Measurements from ENCODE around the gene BCKDK. TPM values are rescaled to one million over a fixed set of nuclear protein-coding genes. Genes with fewer than 3 reads are reported as not detected.

The BCKDK gene
- total and polyA plus RNA-seq, 2 donors (not counting 3 experiments of a cell fraction or from before 2014, with no cell fraction given) = 57.8 to 78.3 TPM

GRCh38 chr16:31131841-31132271 is 23.7 kb downstream of the BCKDK start:
- no peak overlapping the region for H3K4me2 ChIP-seq (ENCODE audit: insufficient read depth, low read length)
- BruUV-seq (replicated peaks) = no TSS peak

More at GRCh38 chr16:31131841-31132271, 23.7 kb downstream of the BCKDK start:
- H3K4me3 ChIP-seq (replicated peaks in 1 of 3; ENCODE audit: insufficient read depth in 1 of 3, low read depth in 1 of 3, low read length in 3 of 3) = no peak overlapping the region
- DNase-seq (ENCODE audit: low read depth, low spot score) = no peak
- ChIA-PET CTCF (interaction anchor here (2.4 kb wide), 1 partner anchor 10 kb away, joined by 8 read pairs; no protein-coding TSS in a partner anchor), POLR2A (no interaction called here)
- peaks cover 0 to 10% of the 10 kb centered on the region in 2 experiments for H3K36me3 ChIP-seq (ENCODE audit: control insufficient read depth in 2 of 2, extremely low read depth in 1 of 2, insufficient read depth in 2 of 2, low read length in 2 of 2)
- no peaks in the 10 kb centered on the region for H3K4me1 ChIP-seq (ENCODE audit: control insufficient read depth, extremely low read depth, insufficient read depth, low read length)
- dilution Hi-C loops (cut with MboI; ENCODE audit: extremely low pct_ligation_motif_present, low sequenced_read_pairs) (no loop called here), intact Hi-C loops (cut with micrococcal nuclease) (no loop called here)
- no peak overlapping the region for H3K9ac ChIP-seq (replicated peaks; ENCODE audit: extremely low read depth, insufficient read depth, low read length)
- no peaks in the 10 kb centered on the region for H3K9me1 ChIP-seq (replicated peaks; ENCODE audit: control insufficient read depth, extremely low read depth, insufficient read depth, low read length)
- no peaks in the 10 kb centered on the region for H3K79me2 ChIP-seq (ENCODE audit: control insufficient read depth, insufficient read depth, low read length)
- no peak for FAIRE-seq
- H3K9me3 ChIP-seq (replicated peaks; ENCODE audit: control insufficient read depth, insufficient read depth, low read length) = no peaks in the 10 kb centered on the region
- H3K27ac ChIP-seq (ENCODE audit: insufficient read depth, low read depth, low read length) = no peak overlapping the region
- no peak overlapping the region for H2AFZ ChIP-seq (ENCODE audit: low read depth, low read length)
- TF ChIP-seq FOS (IDR thresholded peaks at IDR 0.05; ENCODE audit: borderline replicate concordance, insufficient read depth, low read length) (no peak), POLR2A (IDR thresholded peaks at IDR 0.05; ENCODE audit: low read depth, low read length) (no peak), POLR2AphosphoS5 (IDR thresholded peaks at IDR 0.05; ENCODE audit: insufficient read depth, low read depth, low read length) (no peak), EZH2 (IDR thresholded peaks at IDR 0.05; ENCODE audit: borderline replicate concordance, low read depth, low read length, severe bottlenecking) (no peak), MYC (IDR thresholded peaks at IDR 0.05; ENCODE audit: low read depth, low read length) (no peak), JUN (IDR thresholded peaks at IDR 0.05; ENCODE audit: borderline replicate concordance, insufficient read depth, insufficient read length, low read depth) (no peak), GATA2 (IDR thresholded peaks at IDR 0.05; ENCODE audit: insufficient read depth, insufficient read length, low read depth, low read length) (no peak), MAX (IDR thresholded peaks at IDR 0.05; ENCODE audit: insufficient read depth, insufficient read length) (no peak)
- TF ChIP-seq, protein P1, sequence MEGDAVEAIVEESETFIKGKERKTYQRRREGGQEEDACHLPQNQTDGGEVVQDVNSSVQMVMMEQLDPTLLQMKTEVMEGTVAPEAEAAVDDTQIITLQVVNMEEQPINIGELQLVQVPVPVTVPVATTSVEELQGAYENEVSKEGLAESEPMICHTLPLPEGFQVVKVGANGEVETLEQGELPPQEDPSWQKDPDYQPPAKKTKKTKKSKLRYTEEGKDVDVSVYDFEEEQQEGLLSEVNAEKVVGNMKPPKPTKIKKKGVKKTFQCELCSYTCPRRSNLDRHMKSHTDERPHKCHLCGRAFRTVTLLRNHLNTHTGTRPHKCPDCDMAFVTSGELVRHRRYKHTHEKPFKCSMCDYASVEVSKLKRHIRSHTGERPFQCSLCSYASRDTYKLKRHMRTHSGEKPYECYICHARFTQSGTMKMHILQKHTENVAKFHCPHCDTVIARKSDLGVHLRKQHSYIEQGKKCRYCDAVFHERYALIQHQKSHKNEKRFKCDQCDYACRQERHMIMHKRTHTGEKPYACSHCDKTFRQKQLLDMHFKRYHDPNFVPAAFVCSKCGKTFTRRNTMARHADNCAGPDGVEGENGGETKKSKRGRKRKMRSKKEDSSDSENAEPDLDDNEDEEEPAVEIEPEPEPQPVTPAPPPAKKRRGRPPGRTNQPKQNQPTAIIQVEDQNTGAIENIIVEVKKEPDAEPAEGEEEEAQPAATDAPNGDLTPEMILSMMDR (IDR thresholded peaks at IDR 0.05; ENCODE audit: extremely low read depth in 1 of 2, insufficient read depth in 1 of 2, low read depth in 1 of 2, low read length in 2 of 2) = no peak
- H3K27me3 ChIP-seq (ENCODE audit: control insufficient read depth in 2 of 2, insufficient read depth in 2 of 2, low read length in 2 of 2) = no peaks in the 10 kb centered on the region
- H4K20me1 ChIP-seq (replicated peaks; ENCODE audit: control insufficient read depth, extremely low read depth, insufficient read depth, low read length) = no peaks in the 10 kb centered on the region

Data from endothelial cell of umbilical vein (primary cell).